Measurements from ENCODE around the gene TAF15. TPM values are rescaled to one million over a fixed set of nuclear protein-coding genes. Genes with fewer than 3 reads are reported as not detected.

The TAF15 gene
- total RNA-seq, 1 donor from 2014 or later = 36.1 TPM

DNA sequence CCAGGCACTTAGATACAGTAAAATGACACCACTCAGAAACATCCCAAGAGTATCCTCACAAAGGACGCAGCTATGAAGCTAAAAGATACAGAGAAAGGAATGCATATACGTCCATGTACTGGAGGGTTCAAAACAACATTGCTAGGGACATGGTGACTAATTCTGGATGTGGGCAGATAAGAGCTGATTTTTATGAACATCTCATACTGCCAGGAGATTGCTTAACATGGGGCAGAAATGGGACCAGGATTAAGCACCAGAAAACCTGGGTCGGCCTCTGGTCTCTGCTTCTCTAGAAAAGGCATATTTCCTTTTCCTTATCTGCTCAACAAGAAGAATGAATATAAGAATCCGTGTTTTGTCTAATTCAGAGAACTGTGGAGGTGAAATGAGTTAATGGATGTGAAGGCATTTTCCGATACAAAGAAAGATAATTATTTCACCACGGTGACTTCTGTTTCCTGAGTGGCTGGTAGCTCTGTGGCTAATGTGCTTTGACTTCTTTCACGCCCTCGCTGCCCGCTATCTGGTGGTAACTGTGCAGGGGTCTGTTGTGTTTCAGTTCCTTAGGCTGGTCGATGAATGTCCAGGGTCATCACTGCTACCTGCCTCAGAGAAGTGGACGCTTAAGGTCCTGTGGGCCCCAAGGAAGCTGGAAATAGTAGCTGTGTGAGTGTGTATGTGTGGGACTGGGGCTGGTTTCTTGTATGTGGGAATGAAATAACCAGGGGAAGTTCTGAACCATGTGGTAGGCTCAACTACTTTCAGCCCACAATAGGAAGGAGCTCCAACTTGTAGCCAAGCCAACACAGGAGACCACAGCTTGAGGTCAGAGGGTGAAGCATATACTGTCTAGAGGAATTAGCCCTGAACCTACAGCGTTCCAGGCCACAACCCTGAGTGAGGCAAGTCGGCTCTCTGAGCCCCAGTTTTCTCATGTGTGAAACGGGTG is 86.6 kb downstream of the TAF15 start:
- DNase-seq (ENCODE audit: low read depth) = no peak
- Histone ChIP-seq H3K27me3 (ENCODE audit: control insufficient read depth, insufficient read depth, low read length) (no peaks in the 10 kb centered on the region), H3K4me3 (ENCODE audit: low read depth, low read length) (no peak overlapping the region), H3K36me3 (ENCODE audit: control insufficient read depth, insufficient read depth, low read length) (no peaks in the 10 kb centered on the region)
- TF ChIP-seq, protein P1, sequence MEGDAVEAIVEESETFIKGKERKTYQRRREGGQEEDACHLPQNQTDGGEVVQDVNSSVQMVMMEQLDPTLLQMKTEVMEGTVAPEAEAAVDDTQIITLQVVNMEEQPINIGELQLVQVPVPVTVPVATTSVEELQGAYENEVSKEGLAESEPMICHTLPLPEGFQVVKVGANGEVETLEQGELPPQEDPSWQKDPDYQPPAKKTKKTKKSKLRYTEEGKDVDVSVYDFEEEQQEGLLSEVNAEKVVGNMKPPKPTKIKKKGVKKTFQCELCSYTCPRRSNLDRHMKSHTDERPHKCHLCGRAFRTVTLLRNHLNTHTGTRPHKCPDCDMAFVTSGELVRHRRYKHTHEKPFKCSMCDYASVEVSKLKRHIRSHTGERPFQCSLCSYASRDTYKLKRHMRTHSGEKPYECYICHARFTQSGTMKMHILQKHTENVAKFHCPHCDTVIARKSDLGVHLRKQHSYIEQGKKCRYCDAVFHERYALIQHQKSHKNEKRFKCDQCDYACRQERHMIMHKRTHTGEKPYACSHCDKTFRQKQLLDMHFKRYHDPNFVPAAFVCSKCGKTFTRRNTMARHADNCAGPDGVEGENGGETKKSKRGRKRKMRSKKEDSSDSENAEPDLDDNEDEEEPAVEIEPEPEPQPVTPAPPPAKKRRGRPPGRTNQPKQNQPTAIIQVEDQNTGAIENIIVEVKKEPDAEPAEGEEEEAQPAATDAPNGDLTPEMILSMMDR (IDR thresholded peaks at IDR 0.05; ENCODE audit: insufficient read depth, low read length, poor library complexity, severe bottlenecking) = no peak

Other genes starting within 250 kb of the TAF15 start
- not detected in 2 replicates for gene SLFN14, start 248.7 kb upstream of the TAF15 start, total RNA-seq
- gene PEX12, start 230.9 kb upstream of the TAF15 start, total RNA-seq = 7.2 and 8.6 TPM in 2 replicates
- 152 and 163 TPM in 2 replicates for gene AP2B1, start 222.2 kb upstream of the TAF15 start, total RNA-seq
- 2.6 and 2.9 TPM in 2 replicates for gene RASL10B, start 77.8 kb upstream of the TAF15 start, total RNA-seq
- gene GAS2L2, start 56.2 kb upstream of the TAF15 start, total RNA-seq = not detected in 2 replicates
- gene C17orf50, start 48.6 kb upstream of the TAF15 start, total RNA-seq = not detected in 2 replicates
- 0.17 TPM in 1 of 2 replicates, not detected in the other for gene MMP28, start 13.8 kb upstream of the TAF15 start, total RNA-seq
- not detected in 2 replicates for gene HEATR9, start 59.4 kb downstream of the TAF15 start, total RNA-seq
- not detected in 2 replicates for gene CCL5, start 70.9 kb downstream of the TAF15 start, total RNA-seq
- not detected in 2 replicates for gene RDM1, start 121.3 kb downstream of the TAF15 start, total RNA-seq
- not detected in 2 replicates for gene LYZL6, start 134.2 kb downstream of the TAF15 start, total RNA-seq
- gene CCL16, start 172.0 kb downstream of the TAF15 start, total RNA-seq = not detected in 2 replicates
- gene CCL14, start 177.2 kb downstream of the TAF15 start, total RNA-seq = not detected in 2 replicates
- gene CCL15, start 192.1 kb downstream of the TAF15 start, total RNA-seq = not detected in 2 replicates
- gene CCL23, start 208.5 kb downstream of the TAF15 start, total RNA-seq = not detected in 2 replicates